DOHH2 (cell line): Measurements from ENCODE around the gene NEK2.

Experiments
- CTCF ChIP-seq: fragments of 200-600 bp; sonication (generic); IDR thresholded peaks from one replicate; pipeline ENCODE4 v1.5.1; 2014; ENCODE audit warnings: antibody characterized with exemption, mild to moderate bottlenecking, low read depth, low read length; ENCODE audit not compliant: poor library complexity, severe bottlenecking
- EZH2phosphoT487 ChIP-seq: fragments of 200-600 bp; sonication (generic); IDR thresholded peaks from 2 replicates; pipeline ENCODE4 v1.6.1; 2017; ENCODE audit warnings: borderline replicate concordance, mild to moderate bottlenecking, antibody characterized with exemption, low read length, moderate library complexity, mixed read lengths

GRCh38 chr1:211612786-211613107 is 62.7 kb downstream of the NEK2 start:
- no peak for TF ChIP-seq CTCF
- TF ChIP-seq EZH2phosphoT487, result no peak
